Measurements from ENCODE around the gene CHST13.
A peak's percentile ranks its signal among the peaks of the same experiment; 100 is the strongest.

CHST13 gene

GRCh38 chr3:126488886-126489569, 34.9 kb upstream of the CHST13 start:
- DNase-seq, result no peak

DNA sequence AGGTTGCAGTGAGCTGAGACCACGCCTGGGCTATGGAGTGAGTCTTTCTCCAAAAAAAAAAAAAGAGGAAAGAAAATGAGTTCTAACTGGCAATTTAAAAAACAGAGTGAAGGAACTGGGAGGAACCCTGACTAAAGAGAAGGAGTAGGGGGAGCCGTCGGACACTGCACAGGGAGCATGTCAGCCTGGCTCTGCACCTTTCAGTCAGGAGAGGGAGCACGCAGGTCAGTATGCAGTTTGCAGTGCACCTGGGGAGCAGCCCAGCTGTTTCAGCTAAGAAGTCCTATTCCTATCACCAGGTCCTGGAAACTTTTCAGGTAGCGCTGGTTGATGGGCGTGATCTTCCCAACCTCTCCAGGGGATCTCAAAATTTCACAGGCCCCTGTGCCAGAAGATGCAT, 33.3 kb upstream of the CHST13 start:
- DNase-seq, result peak; percentile 18

DNA sequence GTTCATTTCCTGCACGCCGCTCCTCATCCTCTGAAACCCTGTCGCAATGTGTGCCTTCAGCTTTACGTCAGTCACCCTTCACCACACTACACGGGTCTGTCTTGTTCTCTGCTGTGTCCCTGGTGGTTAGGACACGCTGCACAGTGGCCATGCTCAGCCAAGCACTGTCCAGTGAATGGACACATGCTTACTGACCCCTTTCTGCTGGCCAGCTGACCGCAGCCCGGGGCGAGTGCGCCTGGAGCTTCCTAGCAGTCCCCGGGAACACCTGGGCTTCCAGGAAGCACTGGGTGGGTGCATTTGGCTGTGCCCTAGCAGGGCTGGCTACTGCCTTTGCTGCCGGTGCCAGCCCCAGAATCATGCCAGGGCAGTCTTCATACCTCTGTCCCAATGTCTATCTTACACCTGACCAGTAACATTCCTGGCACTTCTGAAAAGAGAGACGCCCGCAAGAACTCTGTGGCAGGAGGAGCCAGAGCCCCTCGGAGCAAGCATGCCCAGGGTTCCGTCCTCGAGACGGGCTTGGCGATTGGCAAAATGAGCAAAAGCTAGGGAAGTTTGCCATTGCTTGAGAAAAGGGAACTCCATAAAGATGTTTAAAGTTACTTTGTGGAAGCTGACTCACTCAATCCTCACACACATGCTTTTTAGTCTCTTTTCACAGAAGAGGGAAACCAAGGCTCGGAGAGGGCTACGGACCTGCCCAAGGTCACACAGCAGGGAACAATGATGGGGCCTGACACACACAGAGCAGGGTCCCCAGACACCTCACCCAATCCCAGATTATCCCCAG, 32.5 kb upstream of the CHST13 start:
- no peak for DNase-seq

- no peak for DNase-seq
These were observed 30.9 kb upstream of the CHST13 start for GRCh38 chr3:126493051-126493450.

DNA sequence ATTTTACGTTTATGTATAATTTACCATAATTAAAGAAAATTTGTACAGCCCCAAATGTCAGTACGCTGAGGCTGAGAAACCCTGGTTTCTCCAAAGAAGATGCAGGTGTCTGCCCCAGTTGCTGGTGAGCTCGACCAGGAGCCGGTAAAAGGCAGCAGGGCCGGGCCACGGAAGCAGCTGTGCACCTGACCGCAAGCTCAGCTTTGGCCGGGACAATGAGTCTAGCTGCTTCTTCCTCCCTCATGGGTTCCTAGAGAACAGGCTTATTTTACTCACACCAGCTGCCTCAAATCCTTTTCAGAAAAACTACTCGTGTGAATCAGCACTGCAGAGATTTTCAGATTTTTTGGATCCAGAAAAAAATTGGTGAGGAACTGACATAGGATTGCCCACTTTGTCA, 30.2 kb upstream of the CHST13 start:
- DNase-seq, result no peak

GRCh38 chr3:126494204-126494969, 29.6 kb upstream of the CHST13 start:
- no peak for DNase-seq

GRCh38 chr3:126494970-126495230, 29.1 kb upstream of the CHST13 start:
- DNase-seq, result no peak

DNA sequence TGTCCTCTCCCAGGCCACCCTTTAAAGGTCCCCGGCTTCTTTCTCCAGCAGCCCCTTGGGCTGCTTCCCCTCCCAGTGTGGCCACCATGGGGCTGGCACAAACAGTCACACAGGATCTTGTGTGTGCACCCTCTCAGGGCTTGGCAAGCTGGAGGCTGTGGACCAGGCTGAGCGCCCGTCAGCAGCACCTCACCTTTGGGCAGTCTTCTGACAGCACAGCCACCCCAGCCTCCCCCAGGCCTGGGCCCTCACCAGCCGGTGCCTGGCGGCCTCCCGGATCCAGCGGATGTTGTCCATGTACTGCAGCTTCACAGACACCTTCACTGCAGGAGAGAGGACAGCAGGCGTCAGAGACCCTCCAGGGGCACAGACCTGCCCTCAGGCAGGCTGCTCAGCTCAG, 28.2 kb upstream of the CHST13 start:
- no peak for DNase-seq

DNA sequence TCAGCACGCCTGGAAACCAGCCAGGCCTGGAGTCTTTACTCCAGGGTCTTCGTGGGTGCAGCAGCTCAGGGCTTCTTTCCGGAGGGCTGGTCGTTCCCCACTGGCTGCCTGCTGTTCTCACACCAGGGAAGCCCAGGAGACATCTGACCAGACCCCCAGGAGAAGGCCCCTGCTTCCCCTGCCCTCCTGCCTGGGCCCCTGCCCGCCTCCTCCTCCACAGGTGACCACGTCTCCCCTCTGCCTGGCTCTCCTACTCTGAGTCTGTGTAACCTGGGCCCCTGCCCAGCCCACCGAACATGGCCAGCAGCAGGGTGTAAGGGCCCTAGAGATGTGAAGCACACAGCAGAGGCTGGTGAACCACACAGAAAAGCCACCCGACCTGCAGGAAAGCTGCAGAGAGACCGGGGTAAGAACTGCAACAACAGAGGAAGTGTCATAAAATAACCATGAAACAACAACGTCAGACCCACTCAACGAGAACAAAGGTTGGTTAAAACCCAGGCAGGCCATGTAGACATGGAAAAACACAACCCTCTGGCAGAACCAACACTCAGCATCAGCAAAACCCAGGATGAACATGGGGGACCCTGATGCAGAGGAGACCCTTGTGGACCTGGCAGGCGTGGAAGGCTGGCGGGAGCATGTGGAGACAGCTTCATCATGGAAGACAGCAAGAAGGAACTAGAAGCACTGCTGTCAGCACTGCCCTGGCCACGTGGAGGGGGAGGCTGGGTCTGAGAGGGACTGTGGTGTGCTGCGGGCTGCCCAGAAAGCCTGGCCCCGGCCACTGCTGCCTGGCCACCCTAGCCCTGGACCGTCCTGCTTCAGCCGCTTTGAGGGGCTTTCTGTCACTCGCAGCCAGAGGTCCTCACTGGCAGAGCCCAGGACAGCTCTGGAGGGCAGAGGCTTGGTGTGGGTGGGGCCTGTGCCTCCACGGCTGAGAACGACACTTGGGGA, 26.8 kb upstream of the CHST13 start:
- no peak for DNase-seq

- no peak for DNase-seq
These were observed 26.0 kb upstream of the CHST13 start for GRCh38 chr3:126497956-126498355.

DNA sequence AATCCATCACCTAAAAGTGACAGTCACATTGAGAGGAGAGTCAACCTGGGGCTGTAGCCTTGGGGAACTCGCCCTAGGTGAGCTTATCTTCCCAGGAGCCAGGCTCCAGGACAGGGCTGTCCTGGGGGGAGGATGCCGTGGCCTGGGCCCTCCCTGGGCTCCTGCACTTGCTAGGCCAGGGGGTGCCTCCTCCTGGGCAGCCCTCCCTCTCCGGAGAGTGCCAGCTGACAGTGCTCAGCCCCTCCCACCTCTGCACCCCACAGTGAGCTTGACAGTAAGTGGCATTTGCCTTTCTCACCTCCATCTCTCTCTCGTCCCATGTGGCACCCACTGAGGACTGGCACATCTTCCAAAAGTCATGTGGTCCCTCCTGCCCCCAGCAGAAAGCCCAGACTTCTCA, 25.5 kb upstream of the CHST13 start:
- no peak for DNase-seq

DNA sequence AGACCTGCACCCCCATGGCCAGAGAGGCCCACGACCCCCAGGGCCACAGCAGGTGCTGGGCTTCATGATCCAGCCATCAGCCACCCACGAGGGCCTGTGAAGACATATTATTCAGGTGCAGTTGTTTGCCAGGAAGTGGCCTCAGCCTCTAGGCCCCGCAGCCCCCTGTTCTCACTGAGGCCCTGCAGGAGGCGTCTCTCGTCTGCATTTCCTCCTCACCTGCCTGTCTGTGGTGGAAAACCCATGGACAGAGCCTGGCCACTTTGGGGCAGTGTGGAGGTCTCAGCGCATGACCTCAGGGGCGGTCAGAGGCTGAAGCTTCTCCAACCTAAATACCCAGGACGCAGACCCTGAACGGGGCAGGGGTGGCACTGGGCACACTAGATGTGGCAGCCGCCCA, 25.0 kb upstream of the CHST13 start:
- no peak for DNase-seq

- DNase-seq, result no peak
These were observed 24.6 kb upstream of the CHST13 start for GRCh38 chr3:126499401-126499800.

- no peak for DNase-seq
These were observed 23.9 kb upstream of the CHST13 start for GRCh38 chr3:126500016-126500415.

GRCh38 chr3:126501054-126501453, 22.9 kb upstream of the CHST13 start:
- DNase-seq, result no peak

GRCh38 chr3:126501736-126502135, 22.2 kb upstream of the CHST13 start:
- DNase-seq, result peak; percentile 7

DNA sequence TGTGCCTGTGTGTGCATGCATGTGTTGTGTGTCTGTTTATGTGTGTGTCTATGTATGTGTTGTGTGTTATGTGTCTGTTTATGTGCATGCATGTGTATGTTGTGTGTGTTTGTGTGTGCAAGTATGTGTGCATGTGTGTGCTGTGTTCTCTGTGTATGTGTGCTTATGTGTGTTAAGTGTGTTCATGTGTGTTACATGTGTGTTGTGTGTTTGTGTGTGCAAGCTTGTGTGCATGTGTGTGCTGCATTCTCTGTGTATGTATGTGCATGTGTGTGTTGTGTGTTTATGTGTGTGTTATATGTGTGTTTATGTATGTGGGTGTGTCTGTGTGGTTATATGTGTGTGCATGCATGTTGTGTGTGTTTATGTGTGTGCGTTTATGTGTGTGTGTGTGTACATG, 21.3 kb upstream of the CHST13 start:
- no peak for DNase-seq

DNA sequence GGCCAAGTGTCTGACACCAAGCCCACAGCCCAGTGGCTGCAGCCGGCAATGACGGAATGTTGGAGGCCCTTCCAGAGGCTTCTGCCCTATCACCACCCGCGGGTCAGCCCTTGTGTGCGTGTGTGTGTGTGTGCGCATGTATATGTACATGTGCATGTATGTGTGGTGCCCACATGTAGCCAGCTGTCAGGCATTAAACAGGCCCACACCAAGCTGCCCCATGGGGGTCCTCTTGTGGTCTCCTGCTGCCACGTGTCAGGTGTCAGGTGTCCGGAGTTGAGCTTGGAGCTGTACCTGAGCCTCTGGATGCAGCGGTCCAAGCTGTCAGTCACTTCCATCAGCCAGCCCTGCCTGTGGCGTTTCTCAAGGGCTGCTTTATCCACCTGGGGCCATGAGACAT, 20.3 kb upstream of the CHST13 start:
- no peak for DNase-seq

DNA sequence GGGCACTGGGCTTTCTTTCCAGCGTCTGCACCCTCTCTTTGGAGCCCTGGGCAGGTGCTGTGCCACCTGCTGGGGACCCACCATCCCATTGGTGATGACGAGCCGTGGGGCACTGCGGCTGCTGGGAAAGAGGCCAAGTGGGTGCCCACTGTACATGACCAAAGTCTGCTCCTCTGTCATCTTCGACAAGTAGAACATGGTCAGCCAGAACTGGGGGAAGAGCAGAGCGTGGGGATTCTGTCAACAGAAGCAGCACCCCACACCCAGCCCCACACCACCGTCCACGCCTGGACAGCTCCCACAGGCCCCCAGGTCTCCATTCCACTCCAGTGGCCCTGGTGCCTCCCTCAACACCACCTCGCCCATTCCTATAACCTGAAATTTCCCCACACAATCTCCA, 16.1 kb upstream of the CHST13 start:
- no peak for DNase-seq

- DNase-seq, result no peak
These were observed 15.4 kb upstream of the CHST13 start for GRCh38 chr3:126508564-126508964.

DNA sequence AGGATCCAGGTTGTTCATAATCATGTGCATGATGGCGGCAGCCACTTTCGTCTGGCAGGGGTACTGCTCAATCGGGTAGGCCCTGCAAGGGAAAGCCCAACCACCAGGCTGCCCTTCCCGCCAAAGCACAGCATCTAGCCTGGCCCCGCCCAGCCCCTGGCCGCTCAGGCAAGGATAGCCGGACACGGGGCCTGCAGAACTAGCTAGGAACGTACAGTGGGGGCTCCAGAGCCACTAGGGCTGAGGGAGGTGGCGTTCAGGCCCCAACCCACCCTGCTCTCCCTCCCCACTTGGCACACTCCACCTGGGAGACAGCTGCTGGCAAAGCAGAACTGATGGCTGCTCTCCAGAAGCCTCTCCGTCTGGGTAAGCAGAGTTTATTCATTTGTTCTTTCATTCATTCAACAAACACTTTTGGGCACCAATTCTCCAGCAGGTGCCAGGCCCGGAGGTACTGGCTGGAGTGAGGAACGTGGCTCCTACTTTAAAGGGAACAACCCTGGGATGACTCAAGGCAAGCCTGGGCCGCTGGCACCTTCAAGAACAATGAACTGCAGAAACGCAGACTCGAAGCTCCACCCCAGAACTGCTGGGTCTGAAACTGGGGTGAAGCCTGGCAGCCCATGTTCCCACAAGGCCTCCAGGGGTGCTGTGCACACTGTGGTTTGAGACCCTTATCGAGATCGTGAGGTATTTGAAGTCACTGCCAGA, 14.2 kb upstream of the CHST13 start:
- peak; percentile 3 for DNase-seq

- no peak for DNase-seq
These were observed 13.5 kb upstream of the CHST13 start for GRCh38 chr3:126510308-126510910.

Data from NCI-H2171 (cell line).